NCI-H69 (cell line): Measurements from ENCODE around the gene MARK4.
"Not testable (repeated sequence)": the region's sequence is repeated elsewhere in the genome, so short reads cannot be mapped to it uniquely, and the experiment has no call there.

Experiments
- DNase-seq: peaks from one replicate; lab custom pipeline; 2025; lab: John Stamatoyannopoulos, UW

MARK4 gene

DNA sequence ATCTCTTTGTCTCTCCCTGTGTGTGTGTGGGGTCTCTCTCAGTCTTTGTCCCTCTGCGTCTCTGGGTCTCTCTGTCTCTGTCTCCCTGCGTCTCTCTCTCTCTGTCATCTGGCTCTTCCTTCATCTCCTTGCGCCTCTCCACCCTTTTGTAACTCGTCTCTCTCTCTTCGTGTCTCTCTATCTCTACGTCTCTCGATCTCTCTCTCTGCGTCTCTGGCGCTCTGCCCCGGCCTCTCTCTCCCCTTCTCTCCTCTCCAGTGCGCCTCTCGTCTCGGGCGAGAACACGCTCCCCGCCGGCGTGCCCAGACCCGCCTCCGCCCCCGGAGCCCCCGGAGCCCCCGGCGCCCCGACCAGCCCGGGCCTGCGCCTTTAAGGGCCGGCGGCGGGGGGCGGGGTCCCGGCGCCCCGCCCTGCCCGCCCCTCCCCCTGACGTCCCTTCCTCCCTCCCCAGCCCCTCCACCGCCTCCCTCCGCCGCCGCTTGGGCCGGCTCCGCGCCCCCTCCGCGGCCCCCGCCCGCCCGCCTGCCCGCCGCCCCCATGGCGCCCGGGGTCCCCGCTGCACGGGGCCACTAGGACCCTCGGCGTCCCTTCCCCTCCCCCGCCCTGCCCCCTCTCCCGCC, at the start of gene MARK4:
Gene MARK4, plus strand, starts transcription at position 440 of the 620 bp plus-strand sequence. CDS start 318 bp downstream, outside the sequence.
- peak; percentile 79 for DNase-seq

DNA sequence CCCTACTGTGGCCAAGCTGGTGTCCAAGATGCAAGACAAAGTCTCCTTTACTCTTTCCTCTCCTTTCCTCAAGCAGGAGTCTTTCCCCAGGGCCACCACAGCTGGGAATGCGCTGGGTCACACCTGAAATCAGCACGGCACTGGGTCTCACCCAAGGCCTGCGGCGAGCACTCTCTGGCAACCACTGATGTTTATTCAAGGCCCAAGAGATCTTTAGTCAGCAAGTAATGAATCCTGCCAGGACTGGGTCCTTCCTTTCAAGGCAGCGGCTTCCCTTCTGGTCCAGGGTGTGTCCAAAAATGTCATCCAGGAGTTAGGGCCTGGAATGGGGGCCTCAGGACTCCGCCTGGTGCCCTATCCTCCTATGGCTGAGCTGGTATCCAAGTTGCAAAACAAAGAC, 48.4 kb upstream of the MARK4 start:
- DNase-seq = no peak

DNA sequence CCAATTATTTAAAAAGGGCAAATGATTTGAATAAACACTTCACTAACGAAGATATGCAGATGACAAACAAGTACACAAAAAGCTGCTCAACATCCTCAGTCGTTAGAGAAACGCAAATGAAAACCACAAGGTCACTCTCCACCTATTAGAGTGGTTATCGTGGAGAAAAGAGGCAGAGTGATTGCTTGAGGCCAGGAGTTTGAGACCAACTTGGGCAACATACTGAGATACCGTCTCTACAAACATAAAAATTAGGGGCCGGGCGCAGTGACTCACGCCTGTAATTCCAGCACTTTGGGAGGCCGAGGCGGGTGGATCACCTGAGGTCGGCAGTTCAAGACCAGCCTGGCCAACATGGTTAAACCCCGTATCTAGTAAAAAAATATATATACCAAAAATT, 45.3 kb upstream of the MARK4 start:
- DNase-seq = no peak

DNA sequence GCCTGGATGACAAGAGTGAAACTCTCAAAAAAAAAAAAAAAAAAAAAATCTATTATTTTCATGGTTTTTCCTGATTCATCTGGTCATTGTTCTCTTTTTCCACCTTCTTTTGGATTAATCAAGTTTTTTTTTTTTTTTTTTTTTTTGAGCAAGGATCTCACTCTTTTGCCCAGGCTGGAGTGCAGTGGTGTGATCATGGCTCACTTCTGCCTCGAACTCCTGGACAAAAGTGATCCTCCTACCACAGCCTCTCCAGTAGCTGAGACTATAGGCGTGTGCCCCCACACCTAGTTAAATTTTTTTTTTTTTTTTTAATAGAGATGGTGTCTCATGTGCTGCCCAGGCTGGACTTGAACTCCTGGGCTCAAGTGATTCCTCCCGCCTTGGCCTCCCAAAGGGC, 44.7 kb upstream of the MARK4 start:
- DNase-seq = no peak

DNA sequence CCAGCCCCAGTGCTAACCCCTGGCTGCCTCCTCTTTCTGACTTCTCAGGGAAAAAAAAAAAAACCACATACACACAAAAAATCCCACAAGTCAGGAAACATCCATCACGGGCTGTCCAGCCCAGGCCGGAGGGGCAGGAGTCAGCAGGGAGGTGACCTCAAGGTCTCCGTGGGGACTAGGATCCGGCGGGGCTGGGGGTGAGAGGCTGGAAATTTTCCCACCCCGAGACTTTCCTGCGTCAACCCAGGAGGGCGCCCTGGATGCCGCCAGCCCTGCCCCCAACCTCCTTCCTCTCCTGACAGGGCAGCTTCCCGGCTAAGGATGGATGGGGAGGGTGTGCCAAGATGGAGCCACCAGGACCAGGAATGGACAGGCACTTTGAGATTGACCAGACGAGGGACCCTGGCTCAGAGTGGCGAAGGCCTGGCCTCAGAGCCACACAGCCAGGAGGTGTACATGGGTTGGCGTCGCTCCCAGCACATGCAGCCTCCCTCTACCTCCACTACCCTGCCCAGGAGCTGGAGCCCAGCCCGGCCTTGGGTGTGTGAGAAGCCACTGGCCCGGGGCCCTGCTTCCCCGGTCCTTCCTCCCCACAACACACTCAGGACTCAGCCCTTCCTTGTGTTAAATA, 39.2 kb upstream of the MARK4 start:
- no peak for DNase-seq

DNA sequence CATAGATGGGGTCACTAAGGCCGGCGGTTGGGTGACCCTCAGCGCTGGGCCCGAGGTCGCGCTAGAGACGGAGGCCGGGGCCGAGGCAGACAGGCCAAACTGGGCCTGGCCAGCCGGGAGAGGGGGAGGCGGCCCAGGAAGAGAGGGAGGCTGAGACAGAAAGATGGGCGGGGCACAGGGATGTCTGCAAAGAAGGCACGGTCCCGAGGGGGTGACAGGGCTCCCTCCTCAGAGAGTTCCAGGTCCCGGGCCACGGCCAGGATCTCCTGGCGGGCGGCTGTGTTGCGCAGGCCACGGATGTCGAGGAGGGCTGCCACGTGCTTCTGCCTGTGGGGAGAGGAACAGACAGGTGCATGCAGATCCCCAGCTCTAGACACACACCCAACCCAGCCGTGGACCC, 38.0 kb upstream of the MARK4 start:
- no peak for DNase-seq

DNA sequence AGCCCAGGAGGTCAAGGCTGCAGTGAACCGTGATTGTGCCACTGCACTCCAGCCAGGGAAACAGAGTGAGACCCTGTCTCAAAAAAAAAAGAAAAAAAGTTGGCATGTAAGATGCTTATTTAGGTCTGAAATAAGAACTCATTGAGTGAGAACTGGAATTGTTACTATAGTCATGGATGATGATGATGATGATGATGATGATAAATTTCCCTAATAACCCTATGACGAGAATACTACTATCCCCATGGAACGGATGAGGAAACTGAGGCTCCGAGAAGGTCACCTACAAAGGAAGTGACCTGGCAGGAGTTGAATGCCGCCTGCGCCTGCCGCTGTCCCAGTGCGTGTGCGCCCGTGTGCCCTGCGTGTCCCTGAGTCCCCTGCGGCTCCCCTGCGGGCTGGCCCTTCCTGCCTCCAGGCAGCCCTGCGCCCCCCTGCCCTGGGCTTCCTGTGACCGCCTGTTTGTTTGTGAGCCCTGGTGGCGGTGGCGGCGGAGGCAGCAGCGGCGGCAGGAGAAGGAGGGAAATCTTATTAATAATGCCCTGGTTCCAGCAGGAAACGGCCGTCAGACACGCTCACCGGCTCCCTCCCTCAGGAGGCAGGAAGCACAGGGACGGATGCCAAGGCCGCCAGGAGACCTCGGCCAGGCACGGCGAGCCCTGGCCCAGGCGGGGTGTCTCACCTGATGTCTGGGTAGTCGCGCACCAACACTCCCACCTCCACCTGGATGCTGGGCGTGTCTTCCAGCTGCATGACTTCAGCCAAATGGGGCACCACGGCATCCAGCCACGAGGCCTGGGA, 35.5 kb upstream of the MARK4 start:
- DNase-seq = peak; percentile 90

DNA sequence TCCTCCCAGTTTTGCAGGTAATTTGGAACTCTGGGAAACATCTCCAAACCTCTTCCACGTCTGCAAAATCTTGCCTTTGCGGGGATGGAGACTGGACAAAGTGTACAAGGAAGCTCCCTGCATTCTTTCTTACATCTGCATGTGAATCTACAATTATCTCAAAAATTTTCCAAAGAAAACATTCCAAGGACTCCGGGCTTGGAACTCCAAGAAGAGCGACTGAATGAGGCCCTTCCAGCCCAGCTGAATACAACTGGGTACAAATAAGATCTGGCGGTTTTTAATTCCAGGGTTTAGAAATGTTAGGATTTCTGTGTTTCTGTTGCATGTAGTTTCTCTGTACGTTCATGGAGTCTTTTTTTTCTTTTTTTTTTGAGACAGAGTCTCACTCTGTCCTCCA, 34.4 kb upstream of the MARK4 start:
- DNase-seq = no peak

DNA sequence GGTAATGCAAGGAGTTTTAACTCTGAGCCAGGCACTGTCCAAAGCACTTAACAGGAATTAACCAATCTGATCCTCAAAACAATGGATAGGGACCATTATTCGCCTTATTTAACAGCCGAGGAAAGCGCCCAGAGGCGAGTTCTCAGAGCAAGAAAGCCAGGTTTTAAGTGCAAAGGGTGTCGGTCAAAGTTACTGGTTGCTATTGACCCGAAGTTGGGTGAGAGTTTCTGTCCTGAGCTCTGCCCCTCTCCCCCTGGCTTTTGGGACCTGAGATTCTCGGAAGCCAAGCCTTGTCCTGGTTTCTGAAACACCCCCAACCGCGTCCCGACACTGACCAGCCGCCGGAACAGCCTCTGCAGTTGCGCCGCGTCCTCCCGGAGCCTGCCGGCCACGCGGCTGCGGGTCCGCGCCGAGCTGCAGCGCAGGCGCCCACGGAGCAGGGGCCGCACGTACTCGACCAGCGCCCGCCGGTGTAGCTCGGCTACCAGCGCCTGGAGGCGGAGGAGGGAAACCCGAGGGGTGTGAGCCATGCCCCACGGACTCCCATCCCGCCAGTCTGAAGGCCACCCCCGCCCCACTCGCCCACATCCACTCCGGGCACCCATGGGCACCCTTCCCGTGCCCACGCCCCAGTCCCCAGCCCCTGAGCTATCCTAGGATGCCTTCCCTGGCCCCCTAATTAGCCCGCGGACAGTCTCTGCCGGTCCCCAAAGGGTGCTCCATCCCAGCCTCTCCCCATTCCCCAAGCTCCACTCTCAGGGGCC, 33.7 kb upstream of the MARK4 start:
- peak; percentile 31 for DNase-seq

DNA sequence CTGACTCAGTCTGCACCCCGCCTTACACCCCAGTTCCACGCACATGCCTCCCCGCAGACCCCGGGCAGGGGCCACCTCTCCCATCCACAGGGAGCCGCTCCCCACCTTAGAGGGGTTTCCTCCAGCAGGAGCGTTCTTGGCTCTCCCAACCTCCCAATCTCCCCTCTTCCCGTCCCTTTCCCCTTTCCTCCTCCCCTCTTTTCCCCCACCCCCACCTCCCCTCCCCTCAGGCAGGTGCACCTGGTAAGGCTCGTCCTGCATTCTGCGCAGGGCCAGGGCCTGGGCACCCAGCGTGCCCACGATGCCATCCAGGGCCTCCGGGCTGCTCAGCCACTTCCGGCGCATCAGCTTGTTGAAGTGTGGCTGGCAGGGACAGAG, 33.1 kb upstream of the MARK4 start:
- DNase-seq = no peak

DNA sequence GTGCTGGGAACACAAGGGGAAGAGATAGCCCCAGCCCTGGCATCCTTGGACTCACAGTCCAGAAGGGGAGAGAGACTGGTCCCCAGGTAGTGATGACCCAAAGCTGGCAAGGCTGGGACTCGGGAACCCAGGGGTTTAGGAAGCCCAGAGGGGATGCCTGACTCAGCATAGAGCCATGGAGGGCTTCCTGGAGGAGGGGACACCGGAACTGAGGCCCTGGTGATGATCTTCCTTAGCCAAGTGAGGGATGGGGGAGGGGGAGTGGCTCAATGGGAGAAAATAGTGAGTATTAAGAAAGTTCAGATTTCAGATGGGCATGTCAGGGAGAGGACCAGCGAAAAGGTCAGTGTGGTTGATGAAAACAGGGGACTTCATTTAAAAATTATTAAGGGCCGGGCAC, 32.6 kb upstream of the MARK4 start:
- no peak for DNase-seq

DNA sequence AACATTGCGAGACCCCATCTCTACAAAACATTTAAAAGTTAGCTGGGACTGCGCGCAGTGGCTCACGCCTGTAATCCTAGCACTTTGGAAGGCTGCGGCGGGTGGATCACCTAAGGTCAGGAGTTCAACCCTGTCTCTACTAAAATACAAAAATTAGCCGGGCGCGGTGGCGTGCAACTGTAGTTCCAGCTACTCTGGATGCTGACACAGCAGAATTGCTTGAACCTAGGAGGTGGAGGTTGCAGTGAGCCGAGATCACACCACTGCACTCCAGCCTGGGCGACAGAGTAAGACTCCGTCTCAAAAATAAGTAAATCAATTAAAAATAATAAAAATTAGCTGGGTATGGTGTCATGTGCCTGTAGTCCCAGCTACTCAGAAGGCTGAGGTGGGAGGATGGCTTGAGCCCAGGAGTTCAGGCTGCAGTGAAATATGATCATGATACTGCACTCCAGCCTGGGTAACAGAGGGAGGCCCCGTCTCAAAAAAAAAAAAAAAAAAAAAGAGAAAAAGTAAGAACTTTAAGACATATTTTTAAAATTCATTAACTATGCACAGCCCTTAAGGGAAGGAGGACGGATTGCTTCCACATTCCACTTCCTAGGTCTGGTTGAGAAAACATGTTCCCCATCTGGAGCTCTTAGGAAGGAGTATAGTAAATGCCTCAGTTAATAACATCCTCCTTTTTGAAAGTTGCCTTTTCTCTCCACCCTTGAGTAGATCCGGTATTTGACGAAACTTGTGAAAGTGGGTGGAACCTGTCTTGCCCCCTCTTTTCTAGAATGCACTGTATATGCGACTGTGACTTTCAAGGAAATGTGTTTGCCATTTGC, 31.9 kb upstream of the MARK4 start:
- DNase-seq = no peak

DNA sequence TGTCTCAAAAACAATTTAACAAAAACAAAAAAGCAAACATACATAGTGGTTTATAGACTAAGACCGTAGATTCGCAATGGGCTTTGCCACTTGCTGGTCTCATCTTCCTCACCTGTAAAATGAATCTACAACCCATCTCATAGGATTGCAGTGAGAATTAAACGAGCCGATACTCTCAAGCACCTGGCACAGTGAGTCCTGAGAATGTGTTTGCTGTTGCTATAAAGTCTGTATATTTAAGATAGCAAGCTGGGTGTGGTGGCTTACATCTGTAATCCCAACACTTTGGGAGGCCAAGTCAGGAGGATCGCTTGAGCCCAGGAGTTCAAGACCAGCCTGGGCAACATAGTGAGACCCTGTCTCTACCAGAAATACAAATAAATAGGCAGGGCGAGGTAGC, 28.3 kb upstream of the MARK4 start:
- DNase-seq = no peak

DNA sequence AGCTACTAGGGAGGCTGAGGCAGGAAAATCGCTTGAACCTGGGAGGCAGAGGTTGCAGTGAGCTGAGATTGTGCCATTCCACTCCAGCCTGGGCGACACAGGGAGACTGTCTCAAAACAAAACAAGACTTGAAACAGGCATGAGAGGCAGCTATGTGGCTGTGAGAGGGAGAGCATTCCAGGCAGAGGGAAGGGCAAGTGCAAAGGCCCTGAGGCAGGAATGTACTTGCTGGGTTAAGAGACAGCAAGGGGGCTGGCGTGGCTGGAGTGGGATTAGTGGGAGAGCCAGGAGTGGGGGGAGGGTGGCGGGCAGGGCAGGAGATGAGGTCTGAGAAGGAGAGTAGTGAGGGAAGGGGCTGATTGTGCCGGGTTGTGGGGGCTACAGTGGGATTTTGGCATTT, 27.2 kb upstream of the MARK4 start:
- DNase-seq = no peak

DNA sequence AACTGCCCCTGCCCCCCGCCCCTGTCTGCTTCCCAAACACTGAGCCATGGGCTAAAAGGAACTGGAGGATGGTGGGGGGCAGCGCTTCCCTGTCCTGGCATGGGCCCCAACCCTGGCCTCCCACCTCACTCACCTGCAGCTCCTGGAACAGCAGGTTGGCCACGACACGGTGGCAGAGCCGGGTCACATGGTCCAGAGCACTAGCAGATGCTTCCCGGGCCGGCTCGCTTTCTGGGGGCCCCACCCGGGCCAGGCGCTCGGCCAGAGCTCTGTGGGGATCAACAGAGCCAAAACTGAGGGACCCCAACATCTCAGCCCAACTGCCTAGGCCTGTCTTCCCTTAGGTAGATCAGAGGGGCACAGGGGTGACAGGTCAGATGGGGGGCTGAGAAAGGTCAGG, 26.4 kb upstream of the MARK4 start:
- no peak for DNase-seq

DNA sequence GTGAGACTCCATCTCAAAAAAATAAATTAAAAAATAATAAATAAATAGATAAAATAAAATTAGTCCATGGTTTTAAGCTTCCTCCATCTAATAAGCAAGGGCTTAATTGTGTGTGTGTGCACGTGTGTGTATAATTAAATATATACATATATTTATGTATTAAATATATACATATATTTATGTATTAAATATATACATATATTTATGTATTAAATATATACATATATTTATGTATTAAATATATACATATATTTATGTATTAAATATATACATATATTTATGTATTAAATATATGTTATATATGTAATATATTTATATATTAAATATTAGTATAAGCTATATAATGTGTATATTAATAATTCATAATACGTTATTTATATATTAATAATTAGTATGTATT, 22.0 kb upstream of the MARK4 start:
- DNase-seq = not testable (repeated sequence)

DNA sequence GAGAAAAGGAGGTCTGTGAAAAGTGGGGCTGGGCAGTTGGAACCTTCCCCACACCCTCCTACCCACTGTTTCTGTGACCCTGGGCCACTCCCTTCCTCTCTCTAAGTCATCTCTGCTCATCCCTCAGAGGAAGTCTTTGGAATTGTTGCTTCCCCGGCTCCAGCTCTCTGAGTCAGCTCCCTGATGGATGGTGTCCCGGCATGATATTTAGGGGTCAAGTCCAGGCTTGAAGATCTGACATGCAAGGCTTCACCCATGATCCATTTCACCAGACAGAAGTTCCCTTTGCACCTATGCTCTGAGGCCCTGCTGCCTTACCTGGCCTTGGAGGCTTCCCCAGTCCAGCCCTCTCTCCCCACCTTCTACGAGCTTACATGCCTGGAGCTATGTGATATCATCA, 19.2 kb upstream of the MARK4 start:
- DNase-seq = no peak

DNA sequence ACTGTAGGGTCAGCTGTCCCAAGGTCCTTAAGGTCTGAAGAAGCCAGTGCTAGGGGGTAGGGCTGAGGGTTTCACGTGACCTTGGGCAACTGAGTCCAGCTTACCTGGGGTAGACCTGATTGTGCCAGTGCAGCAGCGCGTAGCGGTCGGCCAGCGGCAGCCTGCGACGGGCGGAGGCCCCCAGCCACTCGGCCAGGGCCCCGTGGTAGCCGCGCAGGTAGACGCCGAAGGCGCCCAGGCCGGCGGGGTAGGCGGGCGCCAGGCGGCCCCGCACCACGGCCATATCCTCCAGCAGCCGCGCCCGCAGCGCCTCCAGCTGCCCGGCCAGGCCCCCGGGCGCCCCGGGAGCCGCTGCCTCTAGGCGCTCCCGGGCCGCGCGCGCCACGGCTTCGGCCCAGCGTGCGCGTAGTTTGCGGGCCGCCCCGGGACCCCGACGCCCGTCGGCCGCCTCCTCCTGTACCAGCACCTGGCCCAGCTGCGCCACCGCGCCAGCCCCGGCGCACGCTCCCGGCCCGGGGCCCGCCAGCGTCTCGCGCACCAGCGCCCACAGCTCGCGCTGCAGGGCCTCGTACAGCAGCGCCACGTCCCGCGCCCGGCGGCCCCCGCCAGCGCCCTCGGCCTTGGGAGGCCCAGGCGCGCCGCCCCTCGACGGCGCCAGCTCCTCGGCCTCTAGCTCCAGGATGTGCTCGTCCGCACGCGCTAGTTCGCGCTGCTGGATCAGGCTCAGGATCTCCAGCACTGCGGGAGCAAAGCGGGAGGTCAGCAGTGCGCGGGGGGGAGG, 16.8 kb upstream of the MARK4 start:
- DNase-seq = peak; percentile 42

DNA sequence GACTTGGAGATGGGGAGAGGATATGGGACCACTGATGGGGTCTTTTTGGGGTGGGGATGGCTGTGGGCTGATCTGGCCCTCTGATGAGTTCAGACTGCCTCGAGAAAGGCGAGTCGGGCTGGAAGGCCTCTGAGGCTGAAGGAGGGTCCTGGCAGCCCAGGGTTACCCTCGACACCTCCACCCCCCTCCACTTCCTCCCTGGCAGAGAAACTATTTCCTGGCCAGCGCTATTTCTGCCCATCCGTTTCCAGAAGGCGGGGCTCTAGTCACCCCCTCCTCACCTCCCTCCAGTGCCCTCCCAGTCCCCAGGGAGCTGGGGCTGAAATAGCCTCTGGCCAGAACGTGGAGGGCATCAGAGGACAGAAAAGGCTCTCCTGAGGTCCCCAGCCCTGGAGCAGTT, 15.6 kb upstream of the MARK4 start:
- DNase-seq = peak; percentile 25

DNA sequence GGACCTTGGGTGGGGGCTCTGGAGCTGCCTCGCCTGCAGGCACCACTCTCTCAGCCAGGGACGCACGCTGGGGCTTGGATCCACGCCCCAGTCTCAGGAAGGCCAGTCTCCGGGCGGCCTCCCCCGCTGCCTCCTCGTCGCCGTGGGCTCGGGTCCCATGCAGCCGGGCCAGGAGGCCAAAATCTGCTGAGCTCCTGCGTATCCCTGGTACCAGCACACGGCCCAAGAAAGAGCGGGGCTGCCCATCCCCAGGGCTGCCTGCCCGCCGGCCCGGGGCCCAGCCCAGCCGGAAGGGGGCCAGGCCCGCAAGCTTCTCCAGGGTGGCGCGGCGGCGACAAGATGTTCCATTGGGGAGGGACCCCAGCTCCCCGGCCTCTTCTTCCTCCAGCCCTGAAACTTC, 12.5 kb upstream of the MARK4 start:
- no peak for DNase-seq

DNA sequence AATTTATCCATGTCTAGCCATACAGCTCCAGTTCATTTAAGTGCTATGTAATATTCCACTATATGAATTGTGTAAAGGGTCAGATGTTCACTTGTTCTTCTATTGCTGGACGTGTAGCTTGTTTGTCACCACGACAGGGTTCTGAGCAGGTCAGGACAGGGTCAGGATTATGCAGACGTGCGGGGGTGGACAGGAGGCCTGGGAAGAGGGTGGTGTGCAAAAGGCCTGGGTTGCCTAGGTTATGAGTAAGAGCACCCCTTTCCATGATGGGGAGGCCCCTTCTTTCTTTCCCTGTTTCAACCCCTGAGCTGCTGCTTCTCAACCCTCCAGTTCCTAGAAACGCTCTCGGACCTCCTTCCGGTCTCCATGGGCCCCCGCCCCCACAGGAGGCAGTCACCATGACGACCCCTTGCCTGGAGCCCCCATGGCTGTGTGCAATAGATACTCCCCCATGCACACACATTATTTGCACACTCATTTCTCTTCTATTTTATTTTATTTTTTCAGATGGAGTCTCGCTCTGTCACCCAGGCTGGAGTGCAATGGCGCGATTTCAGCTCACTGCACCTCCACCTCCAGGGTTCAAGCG, 7.8 kb upstream of the MARK4 start:
- DNase-seq = no peak
